Fibroblast of pulmonary artery (primary cell): ENCODE data around the gene PLEKHA8.

Experiments
- DNase-seq: peaks from one replicate; pipeline ENCODE4 v3.0.0-alpha.2; 2010; ENCODE audit warnings: low read depth
- H3K4me3 ChIP-seq: replicated peaks from 2 replicates; pipeline ENCODE4 v1.5.1; 2011; ENCODE audit warnings: low read depth, mild to moderate bottlenecking, control low read depth, low read length, moderate library complexity
- CTCF ChIP-seq: IDR thresholded peaks from 2 replicates; pipeline ENCODE4 v1.5.1; 2011; ENCODE audit warnings: mild to moderate bottlenecking, control low read depth, low read length, inconsistent platforms; ENCODE audit errors: missing control alignments

The PLEKHA8 gene

GRCh38 chr7:30172451-30172850 lies 144.2 kb downstream of the PLEKHA8 start:
- DNase-seq, result no peak
- no peak for TF ChIP-seq CTCF
- no peak overlapping the region for H3K4me3 ChIP-seq

DNA sequence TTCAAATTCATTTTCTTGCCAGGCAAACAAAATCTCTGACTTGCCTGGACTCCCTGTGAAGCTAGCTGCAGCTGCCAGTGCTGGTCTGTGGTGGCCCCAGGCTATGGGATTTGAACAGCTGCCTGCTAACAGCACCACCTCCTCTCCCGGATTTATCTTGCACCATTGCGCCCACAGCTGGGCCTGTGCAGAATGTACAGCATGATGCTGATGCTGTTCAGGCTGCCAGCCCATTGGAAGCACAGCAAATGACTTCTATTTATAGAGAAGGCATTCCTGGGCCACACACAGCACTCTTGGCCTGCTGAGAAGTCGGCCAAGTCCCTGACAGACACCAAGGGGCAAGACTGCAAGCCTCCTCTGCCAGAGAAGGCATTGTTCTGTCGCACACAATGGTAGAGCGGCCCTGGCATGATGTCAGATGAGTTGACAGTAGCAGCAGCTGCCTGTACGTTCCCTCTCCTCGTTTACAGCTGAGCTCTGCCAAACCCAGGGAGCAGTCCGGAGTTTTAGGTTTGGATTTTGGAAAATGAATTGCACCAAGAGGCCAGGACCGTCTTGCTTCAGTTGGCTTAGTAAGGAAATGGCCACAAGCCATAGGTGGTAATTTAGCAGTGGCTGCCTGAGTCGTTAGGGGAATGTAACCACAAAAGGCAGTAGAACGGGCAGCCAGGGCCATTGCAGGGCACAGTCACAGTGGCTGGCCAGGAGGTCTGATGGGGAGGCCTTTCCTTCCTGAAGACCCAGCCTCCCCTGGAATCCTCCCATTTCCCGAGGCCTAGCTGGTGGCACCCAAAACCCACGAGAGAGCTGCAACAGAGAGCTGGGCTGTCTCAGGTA lies 145.1 kb downstream of the PLEKHA8 start:
- peak; percentile 6 for TF ChIP-seq CTCF
- DNase-seq, result peak; percentile 75

GRCh38 chr7:30175180-30175579 lies 147.0 kb downstream of the PLEKHA8 start:
- no peak for TF ChIP-seq CTCF
- no peak overlapping the region for H3K4me3 ChIP-seq
- no peak for DNase-seq

More for the DNA sequence above, 145.1 kb downstream of the PLEKHA8 start:
- H3K4me3 ChIP-seq, result no peak overlapping the region

GRCh38 chr7:30175636-30176147 lies 147.5 kb downstream of the PLEKHA8 start:
- H3K4me3 ChIP-seq, result no peak overlapping the region
- DNase-seq, result no peak
- no peak for TF ChIP-seq CTCF

DNA sequence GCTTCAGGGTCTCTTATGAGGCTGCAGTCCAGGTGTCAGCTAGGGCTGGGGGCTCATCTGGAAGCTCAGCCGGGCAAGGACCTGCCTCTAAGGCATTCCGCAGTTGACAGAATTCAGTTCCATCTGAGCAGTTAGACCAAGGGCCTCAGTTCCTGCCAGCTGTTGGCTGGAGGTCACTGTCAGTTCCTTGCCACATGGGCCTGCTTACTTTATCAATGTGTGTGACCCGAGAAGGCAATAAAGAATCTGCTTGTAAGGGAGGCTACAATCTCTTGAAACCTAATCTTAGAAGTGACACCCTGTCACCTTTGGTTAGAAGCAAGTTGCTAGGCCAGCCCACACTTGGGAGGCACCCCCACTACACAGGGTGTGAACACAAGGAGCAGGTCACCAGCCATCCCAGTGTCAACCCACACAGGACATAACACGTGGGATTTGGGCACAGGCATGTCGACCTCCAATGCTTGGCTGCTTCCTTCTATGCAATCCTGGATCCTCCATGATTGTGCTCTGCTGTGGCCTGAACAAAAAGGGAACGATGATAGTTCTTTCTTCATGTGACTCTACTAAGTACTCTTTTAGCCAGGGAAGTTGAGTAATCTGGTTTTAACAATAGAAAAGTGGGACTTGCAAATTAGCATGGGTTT lies 148.4 kb downstream of the PLEKHA8 start:
- no peak for DNase-seq
- no peak overlapping the region for H3K4me3 ChIP-seq
- no peak for TF ChIP-seq CTCF

DNA sequence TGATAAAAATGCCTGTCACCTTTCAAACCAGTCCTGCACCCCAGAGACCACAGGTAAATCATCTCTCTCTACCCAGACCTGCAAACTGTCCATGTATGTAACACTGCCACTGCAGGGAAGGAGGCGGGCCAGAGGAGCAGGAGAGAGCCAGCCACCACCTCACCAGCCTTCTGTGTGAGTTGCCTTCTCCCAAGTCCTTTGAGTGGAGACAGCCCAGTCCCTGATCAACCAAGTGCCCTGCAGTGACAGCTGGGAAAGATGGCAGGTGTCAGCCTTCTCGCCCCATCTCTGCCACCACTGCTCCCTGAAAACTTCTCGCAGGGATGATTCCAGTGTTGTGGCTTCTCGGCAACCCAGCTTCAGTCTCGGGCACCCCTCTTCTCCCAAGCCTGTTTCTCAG lies 149.0 kb downstream of the PLEKHA8 start:
- no peak overlapping the region for H3K4me3 ChIP-seq
- DNase-seq, result no peak
- TF ChIP-seq CTCF, result no peak

DNA sequence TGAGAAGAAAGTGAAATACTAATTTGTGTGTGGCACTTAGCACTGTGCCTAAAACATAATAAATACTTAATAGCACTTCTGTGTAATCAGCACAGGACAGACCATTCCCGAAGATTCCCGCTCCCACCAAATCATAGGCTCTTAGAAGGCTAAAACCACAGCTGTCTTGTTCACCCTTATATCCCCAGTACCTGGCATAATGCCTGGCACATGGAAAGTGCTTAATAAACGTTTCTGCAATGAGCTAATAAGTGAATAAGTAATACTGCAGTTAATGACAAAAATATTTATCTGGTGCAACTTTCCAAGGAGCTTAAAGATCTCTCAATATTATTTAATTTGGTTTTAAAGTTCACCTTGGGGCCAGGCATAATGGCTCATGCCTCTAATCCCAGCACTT lies 149.8 kb downstream of the PLEKHA8 start:
- TF ChIP-seq CTCF, result no peak
- no peak for DNase-seq
- H3K4me3 ChIP-seq, result no peak overlapping the region
